ENCODE data around the gene MYOC. TPM values are rescaled to one million over a fixed set of nuclear protein-coding genes. Genes with fewer than 3 reads are reported as not detected.
A peak's percentile ranks its signal among the peaks of the same experiment; 100 is the strongest.

Gene MYOC
- total and polyA plus RNA-seq, 2 donors (not counting 3 experiments of a cell fraction or from before 2014, with no cell fraction given), result not detected

- no peaks in the 10 kb centered on the region for H3K4me1 ChIP-seq (ENCODE audit: control insufficient read depth, extremely low read depth, insufficient read depth, low read length)
- H3K9me1 ChIP-seq (replicated peaks; ENCODE audit: control insufficient read depth, extremely low read depth, insufficient read depth, low read length), result no peaks in the 10 kb centered on the region
- no peaks in the 10 kb centered on the region for H3K9me3 ChIP-seq (replicated peaks; ENCODE audit: control insufficient read depth, insufficient read depth, low read length)
- dilution Hi-C loops (cut with MboI; ENCODE audit: extremely low pct_ligation_motif_present, low sequenced_read_pairs), result loop anchor here (25.0 kb wide), 1 partner anchor 342 kb away; no protein-coding TSS in a partner anchor
- FAIRE-seq, result peak; percentile 21
- ChIA-PET POLR2A (no interaction called here), CTCF (interaction anchor here (1.0 to 6.9 kb wide), 27 partner anchors 10 to 357 kb away, joined by 3 to 200 read pairs (median 7); partner anchors contain the start of genes DNM3, METTL13, MYOCOS and VAMP4)
- no TSS peak for BruUV-seq (replicated peaks)
- no peaks in the 10 kb centered on the region for H3K79me2 ChIP-seq (ENCODE audit: control insufficient read depth, insufficient read depth, low read length)
- H3K36me3 ChIP-seq (ENCODE audit: control insufficient read depth in 2 of 2, extremely low read depth in 1 of 2, insufficient read depth in 2 of 2, low read length in 2 of 2), result no peaks in the 10 kb centered on the region
- no peak overlapping the region for H3K9ac ChIP-seq (replicated peaks; ENCODE audit: extremely low read depth, insufficient read depth, low read length)
- peaks cover 0 to 2% of the 10 kb centered on the region in 2 experiments for H3K27me3 ChIP-seq (ENCODE audit: control insufficient read depth in 2 of 2, insufficient read depth in 2 of 2, low read length in 2 of 2)
- H4K20me1 ChIP-seq (replicated peaks; ENCODE audit: control insufficient read depth, extremely low read depth, insufficient read depth, low read length), result no peaks in the 10 kb centered on the region
- DNase-seq (ENCODE audit: low read depth, low spot score), result no peak
- H3K4me3 ChIP-seq (replicated peaks in 1 of 3; ENCODE audit: insufficient read depth in 1 of 3, low read depth in 1 of 3, low read length in 3 of 3), result no peak overlapping the region
- no peak overlapping the region for H3K27ac ChIP-seq (ENCODE audit: insufficient read depth, low read depth, low read length)
- H2AFZ ChIP-seq (ENCODE audit: low read depth, low read length), result no peak overlapping the region
- TF ChIP-seq JUN (IDR thresholded peaks at IDR 0.05; ENCODE audit: borderline replicate concordance, insufficient read depth, insufficient read length, low read depth) (no peak), GATA2 (IDR thresholded peaks at IDR 0.05; ENCODE audit: insufficient read depth, insufficient read length, low read depth, low read length) (no peak), POLR2A (IDR thresholded peaks at IDR 0.05; ENCODE audit: low read depth, low read length) (no peak), MYC (IDR thresholded peaks at IDR 0.05; ENCODE audit: low read depth, low read length) (no peak)
- TF ChIP-seq, protein P1, sequence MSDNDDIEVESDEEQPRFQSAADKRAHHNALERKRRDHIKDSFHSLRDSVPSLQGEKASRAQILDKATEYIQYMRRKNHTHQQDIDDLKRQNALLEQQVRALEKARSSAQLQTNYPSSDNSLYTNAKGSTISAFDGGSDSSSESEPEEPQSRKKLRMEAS (IDR thresholded peaks at IDR 0.05; ENCODE audit: insufficient read depth, insufficient read length), result no peak
- TF ChIP-seq, protein P2, sequence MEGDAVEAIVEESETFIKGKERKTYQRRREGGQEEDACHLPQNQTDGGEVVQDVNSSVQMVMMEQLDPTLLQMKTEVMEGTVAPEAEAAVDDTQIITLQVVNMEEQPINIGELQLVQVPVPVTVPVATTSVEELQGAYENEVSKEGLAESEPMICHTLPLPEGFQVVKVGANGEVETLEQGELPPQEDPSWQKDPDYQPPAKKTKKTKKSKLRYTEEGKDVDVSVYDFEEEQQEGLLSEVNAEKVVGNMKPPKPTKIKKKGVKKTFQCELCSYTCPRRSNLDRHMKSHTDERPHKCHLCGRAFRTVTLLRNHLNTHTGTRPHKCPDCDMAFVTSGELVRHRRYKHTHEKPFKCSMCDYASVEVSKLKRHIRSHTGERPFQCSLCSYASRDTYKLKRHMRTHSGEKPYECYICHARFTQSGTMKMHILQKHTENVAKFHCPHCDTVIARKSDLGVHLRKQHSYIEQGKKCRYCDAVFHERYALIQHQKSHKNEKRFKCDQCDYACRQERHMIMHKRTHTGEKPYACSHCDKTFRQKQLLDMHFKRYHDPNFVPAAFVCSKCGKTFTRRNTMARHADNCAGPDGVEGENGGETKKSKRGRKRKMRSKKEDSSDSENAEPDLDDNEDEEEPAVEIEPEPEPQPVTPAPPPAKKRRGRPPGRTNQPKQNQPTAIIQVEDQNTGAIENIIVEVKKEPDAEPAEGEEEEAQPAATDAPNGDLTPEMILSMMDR (IDR thresholded peaks at IDR 0.05; ENCODE audit: extremely low read depth in 1 of 2, insufficient read depth in 1 of 2, low read depth in 1 of 2, low read length in 2 of 2), result no peak
- H3K4me2 ChIP-seq (ENCODE audit: insufficient read depth, low read length), result no peak overlapping the region
- intact Hi-C loops (cut with micrococcal nuclease), result loop anchor here (1.0 to 2.0 kb wide), 5 partner anchors 10 to 340 kb away; partner anchors contain the start of gene METTL13
Measured at GRCh38 chr1:171645553-171646248, 6.8 kb downstream of the MYOC start.
